GM12801 (cell line): ENCODE measurements around the gene PRKN.

Experiments used
- CTCF ChIP-seq: IDR thresholded peaks from one replicate; pipeline ENCODE4 v1.5.1; 2011; ENCODE audit warnings: control low read depth; ENCODE audit not compliant: insufficient read length; ENCODE audit errors: extremely low read depth

PRKN gene

DNA sequence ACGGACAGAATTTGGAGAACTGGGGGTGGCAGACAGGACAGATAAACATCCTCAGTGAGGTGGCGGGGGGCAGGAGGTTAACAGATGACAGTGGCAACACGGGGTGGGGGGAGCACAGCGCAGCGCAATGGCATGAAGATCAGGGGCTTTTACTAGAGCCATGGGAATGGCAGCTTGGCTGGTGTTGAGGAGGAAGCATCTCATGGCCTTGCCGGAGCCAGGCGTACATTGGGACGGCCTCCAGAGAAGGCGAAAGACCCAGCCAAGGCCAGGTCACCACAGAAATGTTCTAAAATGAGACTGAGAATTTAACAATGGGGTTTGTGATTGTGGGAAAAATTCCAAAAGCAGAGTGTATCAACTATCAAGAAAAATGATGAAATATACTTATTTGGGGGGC, 173.0 kb downstream of the PRKN start:
- no peak for TF ChIP-seq CTCF

GRCh38 chr6:162546905-162547304, 180.7 kb downstream of the PRKN start:
- no peak for TF ChIP-seq CTCF

- TF ChIP-seq CTCF = no peak
These were observed 184.3 kb downstream of the PRKN start for GRCh38 chr6:162543221-162543620.

- no peak for TF ChIP-seq CTCF
These were observed 186.5 kb downstream of the PRKN start for GRCh38 chr6:162541019-162541601.

GRCh38 chr6:162539321-162539720, 188.2 kb downstream of the PRKN start:
- no peak for TF ChIP-seq CTCF

- no peak for TF ChIP-seq CTCF
These were observed 188.9 kb downstream of the PRKN start for GRCh38 chr6:162538643-162539064.

DNA sequence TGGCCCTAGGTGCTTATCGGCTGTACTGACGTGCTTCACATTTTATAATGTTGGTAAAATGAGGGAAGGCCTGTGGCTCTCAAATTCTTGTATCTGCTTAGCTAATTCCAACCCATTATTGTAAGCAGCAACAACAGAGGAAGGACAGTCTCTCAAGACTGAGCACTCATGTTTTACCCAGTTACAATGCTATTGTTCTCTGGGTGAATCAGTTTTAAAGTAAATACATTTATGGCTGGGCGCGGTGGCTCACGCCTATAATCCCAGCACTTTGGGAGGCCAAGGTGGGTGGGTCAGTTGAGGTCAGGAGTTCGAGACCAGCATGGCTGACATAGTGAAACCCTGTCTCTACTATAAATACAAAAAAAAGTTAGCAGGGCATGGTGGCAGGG, 194.6 kb downstream of the PRKN start:
- no peak for TF ChIP-seq CTCF
